GM18526 (cell line): ENCODE measurements around the gene LPXN.

Source experiments
- POLR2A ChIP-seq: IDR thresholded peaks from 3 replicates; pipeline ENCODE4 v1.6.1; 2011; ENCODE audit not compliant: insufficient read length; ENCODE audit errors: extremely low read depth

The LPXN gene

GRCh38 chr11:58506935-58507334 lies 68.7 kb downstream of the LPXN start:
- no peak for TF ChIP-seq POLR2A

- TF ChIP-seq POLR2A = no peak
These were observed 69.8 kb downstream of the LPXN start for GRCh38 chr11:58505849-58506248.

- no peak for TF ChIP-seq POLR2A
These were observed 71.4 kb downstream of the LPXN start for GRCh38 chr11:58504232-58504631.

- TF ChIP-seq POLR2A = no peak
These were observed 72.2 kb downstream of the LPXN start for GRCh38 chr11:58503361-58503856.

- TF ChIP-seq POLR2A = no peak
These were observed 73.7 kb downstream of the LPXN start for GRCh38 chr11:58502004-58502403.

- TF ChIP-seq POLR2A = no peak
These were observed 77.2 kb downstream of the LPXN start for GRCh38 chr11:58498464-58498863.

- no peak for TF ChIP-seq POLR2A
These were observed 77.7 kb downstream of the LPXN start for GRCh38 chr11:58497951-58498350.

GRCh38 chr11:58495906-58496305 lies 79.8 kb downstream of the LPXN start:
- no peak for TF ChIP-seq POLR2A

GRCh38 chr11:58494101-58494500 lies 81.6 kb downstream of the LPXN start:
- TF ChIP-seq POLR2A = no peak

- TF ChIP-seq POLR2A = no peak
These were observed 82.0 kb downstream of the LPXN start for GRCh38 chr11:58493676-58494075.

GRCh38 chr11:58490827-58491226 lies 84.8 kb downstream of the LPXN start:
- TF ChIP-seq POLR2A = no peak

GRCh38 chr11:58487170-58487569 lies 88.5 kb downstream of the LPXN start:
- TF ChIP-seq POLR2A = no peak

GRCh38 chr11:58485961-58486360 lies 89.7 kb downstream of the LPXN start:
- no peak for TF ChIP-seq POLR2A
